ENCODE data around the gene GLIS1. TPM values are rescaled to one million over a fixed set of nuclear protein-coding genes. Genes with fewer than 3 reads are reported as not detected.

GLIS1 gene
- total RNA-seq, 4 donors from 2014 or later, result 0.63 to 2.4 (median 1.0) TPM

DNA sequence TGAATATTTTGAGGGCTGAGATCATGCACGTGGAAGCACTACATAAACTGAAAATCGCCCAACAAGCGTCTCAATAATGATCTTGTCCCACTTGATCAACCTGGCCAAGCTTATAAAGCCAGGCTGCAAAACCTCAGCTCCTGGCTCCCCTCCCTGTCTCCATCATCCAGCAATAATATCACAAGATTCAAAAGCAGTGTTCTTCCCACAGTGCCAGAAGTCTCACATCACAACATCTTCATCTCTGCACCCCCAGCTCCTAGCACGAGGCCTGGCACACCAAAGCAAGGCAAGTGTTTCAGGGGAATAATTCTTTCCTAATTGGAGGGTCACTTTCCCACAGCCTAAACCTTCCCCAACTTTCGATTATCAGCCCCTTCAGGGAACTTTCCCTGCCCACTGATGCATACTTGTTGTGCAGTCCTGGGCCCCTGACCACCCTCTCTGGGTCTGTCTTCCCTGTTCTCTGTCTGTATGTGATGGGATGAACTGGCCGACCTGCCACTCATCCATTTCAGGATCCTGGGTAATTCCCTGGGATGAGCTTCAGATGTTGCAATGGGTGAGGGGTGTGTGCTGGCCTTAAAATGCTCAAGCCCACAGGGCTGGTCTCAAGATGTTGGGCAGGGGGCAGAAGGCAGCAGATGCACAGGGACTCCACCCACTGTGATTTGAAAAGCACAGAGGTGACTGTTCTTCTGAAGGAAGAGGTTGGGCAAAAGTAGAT is 150.7 kb downstream of the GLIS1 start:
- WGBS, 2 donors, result 80 to 89% methylated on average over 6 of the region's 6 CpGs
- no peak overlapping the region for H3K4me3 ChIP-seq (ENCODE audit: low read depth, poor library complexity, severe bottlenecking)
- TF ChIP-seq CTCF (IDR thresholded peaks at IDR 0.05) (no peak), POLR2A (IDR thresholded peaks at IDR 0.05) (no peak)
- intact Hi-C loops (cut with DNase I; ENCODE audit: low total_unique reads), result no loop called here
- DNase-seq (ENCODE audit: low spot score in 2 of 2), result peak in 1 of 2 donors; percentile 54

GRCh38 chr1:53587252-53587988 is 151.5 kb downstream of the GLIS1 start:
- peak in 1 of 2 donors; percentile 49 for DNase-seq (ENCODE audit: low spot score in 2 of 2)
- WGBS, 2 donors, result 86 to 92% methylated on average over 4 of the region's 4 CpGs
- intact Hi-C loops (cut with DNase I; ENCODE audit: low total_unique reads), result no loop called here
- no peak overlapping the region for H3K4me3 ChIP-seq (ENCODE audit: low read depth, poor library complexity, severe bottlenecking)
- no peak for TF ChIP-seq CTCF (IDR thresholded peaks at IDR 0.05)
- TF ChIP-seq POLR2A (IDR thresholded peaks at IDR 0.05), result no peak

DNA sequence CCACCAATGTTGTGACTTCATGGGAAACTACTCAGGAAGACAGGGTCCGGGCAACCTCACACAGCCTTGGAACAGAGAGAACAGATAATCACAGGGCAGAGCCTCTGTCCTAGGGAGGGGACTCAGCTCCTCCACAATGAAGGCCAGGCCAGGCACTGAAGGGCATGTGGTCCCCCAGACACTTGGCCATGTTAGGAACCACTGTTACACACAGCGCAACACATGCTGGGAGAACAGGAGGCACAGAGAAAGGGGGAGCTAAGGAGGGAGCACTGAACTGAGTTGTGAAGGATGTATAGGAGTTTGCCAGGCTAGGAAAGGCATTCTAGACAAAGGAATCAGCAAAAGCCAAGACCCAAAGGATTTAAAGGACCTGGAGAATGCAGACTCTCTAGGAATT is 152.2 kb downstream of the GLIS1 start:
- TF ChIP-seq CTCF (IDR thresholded peaks at IDR 0.05), result no peak
- TF ChIP-seq POLR2A (IDR thresholded peaks at IDR 0.05), result no peak
- 94% methylated on average over 2 of the region's 2 CpGs for WGBS, 2 donors
- intact Hi-C loops (cut with DNase I; ENCODE audit: low total_unique reads), result no loop called here
- no peak overlapping the region for H3K4me3 ChIP-seq (ENCODE audit: low read depth, poor library complexity, severe bottlenecking)
- peak in 1 of 2 donors; percentile 49 for DNase-seq (ENCODE audit: low spot score in 2 of 2)

- no peak overlapping the region for H3K4me3 ChIP-seq (ENCODE audit: low read depth, poor library complexity, severe bottlenecking)
- TF ChIP-seq CTCF (IDR thresholded peaks at IDR 0.05), result no peak
- no peak for TF ChIP-seq POLR2A (IDR thresholded peaks at IDR 0.05)
- WGBS, 2 donors, result 88 to 93% methylated on average over 1 of the region's 1 CpG
- intact Hi-C loops (cut with DNase I; ENCODE audit: low total_unique reads), result no loop called here
- DNase-seq (ENCODE audit: low spot score in 2 of 2), result peak in 1 of 2 donors; percentile 66
Measured at GRCh38 chr1:53585565-53585964, 153.4 kb downstream of the GLIS1 start.

DNA sequence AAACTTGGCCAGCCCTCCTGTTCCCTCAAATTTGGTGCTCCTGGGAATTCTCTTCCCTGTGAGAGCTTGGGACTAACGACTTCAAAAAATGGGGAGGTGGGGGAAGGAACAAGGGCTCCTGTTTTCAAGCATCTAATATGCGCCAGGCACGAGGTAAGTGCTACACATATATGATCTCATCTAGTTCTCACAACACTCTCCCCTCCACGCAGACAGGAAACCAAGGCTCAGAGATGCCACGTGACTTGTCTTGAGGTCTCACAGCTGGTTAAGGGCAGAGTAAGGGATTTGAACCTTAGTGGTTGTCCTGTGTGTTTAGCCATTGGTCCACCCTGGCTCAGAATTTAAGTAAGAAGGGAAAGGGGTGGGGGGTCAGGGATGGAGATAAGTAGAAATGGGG is 153.8 kb downstream of the GLIS1 start:
- WGBS, 2 donors, result 66 to 74% methylated on average over 5 of the region's 5 CpGs
- peak in 1 of 2 donors; percentile 21 for DNase-seq (ENCODE audit: low spot score in 2 of 2)
- intact Hi-C loops (cut with DNase I; ENCODE audit: low total_unique reads), result no loop called here
- no peak for TF ChIP-seq CTCF (IDR thresholded peaks at IDR 0.05)
- TF ChIP-seq POLR2A (IDR thresholded peaks at IDR 0.05), result no peak
- H3K4me3 ChIP-seq (ENCODE audit: low read depth, poor library complexity, severe bottlenecking), result no peak overlapping the region

Data from lower leg skin (tissue), 4 donors.